G401.6 (cell line): Measurements from ENCODE around the gene FSTL4.
"Not testable (repeated sequence)": the region's sequence is repeated elsewhere in the genome, so short reads cannot be mapped to it uniquely, and the experiment has no call there.

Experiments
- FAIRE-seq: peaks from 2 replicates; lab custom pipeline; 2012; peaks lifted over from hg19 to GRCh38; lab: Jason Lieb, UNC

The FSTL4 gene

GRCh38 chr5:133552925-133553525 lies 59.3 kb downstream of the FSTL4 start:
- no peak for FAIRE-seq

DNA sequence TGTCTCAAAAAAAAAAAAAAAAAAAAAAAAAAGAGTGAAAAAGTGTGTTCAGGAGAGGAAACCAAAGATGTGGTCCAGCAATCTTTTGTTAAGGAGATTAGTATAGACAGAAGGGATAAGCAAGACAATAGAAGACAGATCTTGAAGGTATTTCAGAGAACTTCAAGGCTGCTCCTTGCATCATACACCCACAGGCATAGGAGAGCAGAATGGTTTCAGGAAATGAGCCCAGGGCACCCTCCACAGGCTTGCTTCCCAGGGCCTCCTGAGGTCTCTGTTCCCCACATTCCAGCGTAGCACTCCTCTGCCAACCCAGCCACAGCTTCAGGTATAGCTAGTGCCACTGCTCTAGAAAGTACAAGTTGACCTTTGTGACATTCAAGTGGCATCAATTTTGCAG lies 65.8 kb downstream of the FSTL4 start:
- no peak for FAIRE-seq

GRCh38 chr5:133544346-133544745 lies 68.0 kb downstream of the FSTL4 start:
- no peak for FAIRE-seq

DNA sequence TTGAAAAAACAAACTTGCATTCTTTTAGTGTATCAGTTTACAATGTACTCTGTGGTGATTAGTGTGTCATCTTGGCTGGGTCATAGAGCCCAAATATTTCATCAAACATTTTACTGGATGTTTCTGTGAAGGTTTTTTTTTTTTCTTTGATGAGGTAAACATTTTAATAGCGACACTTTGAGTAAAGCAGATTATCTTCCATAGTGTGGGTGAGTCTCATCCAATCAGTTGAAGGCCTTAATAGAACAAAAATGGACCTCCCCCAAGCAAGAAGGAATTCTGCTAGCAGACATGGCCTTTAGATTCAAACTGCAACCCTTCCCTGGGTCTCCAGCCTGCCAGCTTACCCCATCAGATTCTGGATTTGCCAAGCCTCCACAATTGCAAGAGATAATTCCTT lies 72.5 kb downstream of the FSTL4 start:
- FAIRE-seq = no peak

DNA sequence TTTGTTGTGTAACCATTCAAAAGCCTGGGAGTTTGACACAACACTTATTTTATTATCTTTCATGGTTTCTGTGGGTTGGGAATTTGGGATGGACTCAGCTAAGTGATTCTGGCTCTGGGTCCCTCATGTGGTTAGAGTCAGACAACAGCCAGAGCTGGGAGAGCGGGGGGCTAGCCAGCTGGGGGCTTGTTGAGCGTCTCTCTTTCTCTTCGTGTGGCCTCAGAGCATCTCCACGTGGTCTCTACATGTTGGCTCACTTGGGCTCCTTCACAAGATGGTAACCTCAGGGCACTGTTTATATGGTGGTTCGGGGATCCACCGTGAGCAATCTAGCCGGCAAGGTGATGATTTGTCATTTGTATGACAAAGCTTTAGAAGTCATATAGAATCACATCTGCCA lies 73.6 kb downstream of the FSTL4 start:
- no peak for FAIRE-seq

GRCh38 chr5:133535241-133535929 lies 77.0 kb downstream of the FSTL4 start:
- not testable (repeated sequence) for FAIRE-seq

DNA sequence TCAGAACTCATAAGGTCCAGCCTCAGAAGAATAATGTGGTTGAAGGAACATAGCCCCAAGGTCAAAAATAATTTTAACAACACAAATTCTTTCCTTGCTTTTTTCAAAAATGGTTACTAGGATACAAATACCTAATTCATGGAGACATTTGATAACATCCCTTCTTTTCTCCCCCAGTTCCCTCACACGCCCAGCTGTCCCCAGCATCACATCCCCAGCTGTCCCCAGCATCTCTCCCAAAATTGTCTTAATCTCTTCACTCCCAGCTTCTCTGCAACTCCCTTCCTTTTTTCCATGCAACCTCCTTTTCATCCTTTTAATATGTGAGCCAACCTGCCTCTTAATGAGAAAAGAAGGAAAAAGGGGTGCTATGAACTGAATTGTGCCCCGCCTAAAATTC lies 77.8 kb downstream of the FSTL4 start:
- no peak for FAIRE-seq

DNA sequence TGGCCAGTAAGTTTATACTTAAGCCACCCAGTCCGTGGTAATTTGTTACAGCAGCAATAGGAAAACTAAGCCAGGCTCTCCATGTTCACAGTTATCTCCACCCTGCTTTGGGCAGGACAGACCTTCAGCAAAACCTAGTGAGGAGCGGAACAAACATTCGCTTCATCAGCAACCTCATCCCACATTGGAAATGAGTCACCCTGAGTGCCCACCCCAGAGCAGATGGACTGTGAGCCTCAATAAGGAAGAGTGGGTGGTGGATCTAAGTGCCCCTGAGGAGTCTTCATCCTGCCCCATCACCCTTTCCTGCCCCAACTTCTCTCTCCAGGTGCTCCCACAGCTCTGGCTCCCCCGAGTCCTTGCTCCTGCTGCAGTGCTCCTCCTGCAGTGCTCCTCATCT lies 78.8 kb downstream of the FSTL4 start:
- FAIRE-seq = no peak

DNA sequence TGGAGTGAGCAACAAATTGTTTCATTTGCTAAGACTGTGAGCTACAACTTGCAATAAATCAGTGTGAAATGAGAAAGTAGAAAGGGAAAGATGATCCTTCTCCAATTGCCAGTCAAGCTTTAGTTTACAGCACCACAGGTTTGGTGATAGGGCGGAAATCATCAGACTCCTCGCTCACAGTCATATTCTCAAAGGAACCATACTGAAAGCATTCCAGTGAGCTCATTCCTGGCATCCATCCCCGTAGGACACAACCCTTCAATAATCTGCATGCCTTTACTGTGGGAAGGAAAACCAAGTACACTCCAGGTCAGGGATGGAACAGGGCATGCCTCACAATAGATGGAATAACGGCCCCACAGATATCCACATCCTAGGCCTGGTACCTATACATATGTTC lies 80.7 kb downstream of the FSTL4 start:
- FAIRE-seq = no peak

- FAIRE-seq = no peak
Measured at GRCh38 chr5:133531178-133531577, 81.2 kb downstream of the FSTL4 start.

DNA sequence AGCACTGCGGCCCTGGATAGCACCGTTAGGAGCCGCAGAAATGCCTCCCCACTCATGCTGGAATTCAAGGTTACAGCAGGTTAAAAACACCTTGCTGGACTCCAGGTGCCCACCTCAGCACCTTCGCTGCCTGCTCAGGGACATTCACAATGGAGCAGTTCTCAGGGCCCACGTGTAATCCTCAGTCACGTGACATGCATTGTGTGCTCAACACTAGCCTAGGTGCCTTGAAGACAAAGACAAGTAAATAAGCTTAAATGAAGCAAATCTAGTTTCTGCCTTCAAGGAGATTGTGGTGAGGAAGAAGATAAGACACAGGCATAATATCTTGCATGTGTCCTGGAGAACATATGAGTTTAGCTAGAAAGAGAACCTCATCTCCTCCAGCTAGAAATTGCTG lies 82.1 kb downstream of the FSTL4 start:
- FAIRE-seq = no peak

GRCh38 chr5:133528841-133529240 lies 83.5 kb downstream of the FSTL4 start:
- FAIRE-seq = no peak

- no peak for FAIRE-seq
Measured at GRCh38 chr5:133527311-133527710, 85.0 kb downstream of the FSTL4 start.

- no peak for FAIRE-seq
Measured at GRCh38 chr5:133526368-133526767, 86.0 kb downstream of the FSTL4 start.

- FAIRE-seq = no peak
Measured at GRCh38 chr5:133525126-133525525, 87.2 kb downstream of the FSTL4 start.

GRCh38 chr5:133524666-133525065 lies 87.7 kb downstream of the FSTL4 start:
- no peak for FAIRE-seq

GRCh38 chr5:133523961-133524586 lies 88.3 kb downstream of the FSTL4 start:
- FAIRE-seq = no peak

DNA sequence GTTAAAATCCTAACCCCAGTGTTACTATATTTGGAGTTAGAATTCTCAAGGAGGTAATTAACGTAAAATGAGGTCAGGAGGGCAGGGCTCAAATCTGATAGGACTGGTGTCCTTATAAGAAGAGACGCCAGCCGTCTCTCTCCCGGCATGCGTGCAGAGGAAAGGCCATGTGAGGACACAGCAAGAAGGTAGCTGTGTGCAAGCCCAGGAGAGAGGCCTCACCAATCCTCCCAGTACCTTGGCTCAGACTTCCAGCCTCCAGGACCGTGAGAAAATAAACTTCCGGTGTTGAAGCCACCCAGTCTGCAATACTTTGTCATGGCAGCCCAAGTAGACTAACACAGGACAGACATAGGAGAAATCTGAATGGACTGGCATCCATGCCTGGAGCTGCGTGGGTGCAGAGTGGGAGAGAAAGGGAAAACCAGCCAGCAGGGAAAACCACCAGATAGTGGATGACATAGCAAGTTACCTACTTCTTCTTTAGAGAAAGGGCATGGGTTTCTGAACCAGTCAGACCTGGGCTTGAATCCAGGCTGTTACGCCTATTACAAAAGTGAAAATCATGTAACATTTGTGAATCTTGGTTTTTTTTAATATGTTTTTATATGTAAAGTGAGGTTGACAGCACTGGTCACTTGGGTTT lies 89.2 kb downstream of the FSTL4 start:
- FAIRE-seq = no peak

- FAIRE-seq = no peak
Measured at GRCh38 chr5:133521801-133522200, 90.5 kb downstream of the FSTL4 start.

- FAIRE-seq = no peak
Measured at GRCh38 chr5:133520991-133521706, 91.2 kb downstream of the FSTL4 start.

DNA sequence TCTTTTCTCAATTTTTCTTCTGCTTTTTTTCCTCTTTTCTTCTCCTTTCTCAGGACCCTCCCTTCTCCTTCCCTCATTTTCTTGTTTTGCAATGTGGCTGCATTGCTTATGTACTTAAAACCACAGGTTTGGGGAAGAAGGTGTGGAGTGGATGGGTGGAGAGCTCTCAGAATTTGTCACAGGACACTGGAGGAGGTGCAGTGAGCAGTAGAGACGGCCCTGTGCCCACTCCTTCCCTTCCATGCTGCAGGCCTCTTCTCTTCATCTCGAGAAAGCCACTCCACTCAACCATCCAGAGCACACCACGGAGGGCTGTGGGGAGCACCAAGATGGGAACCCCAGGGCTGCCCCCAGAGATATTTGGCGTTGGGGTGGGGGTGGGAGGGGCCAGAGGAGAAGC lies 92.3 kb downstream of the FSTL4 start:
- no peak for FAIRE-seq

- FAIRE-seq = no peak
Measured at GRCh38 chr5:133519191-133519590, 93.2 kb downstream of the FSTL4 start.

- FAIRE-seq = no peak
Measured at GRCh38 chr5:133514456-133514855, 97.9 kb downstream of the FSTL4 start.
